GM12801 (cell line): ENCODE data around the gene KRT20.

Source experiments
- CTCF ChIP-seq: IDR thresholded peaks from one replicate; pipeline ENCODE4 v1.5.1; 2011; ENCODE audit warnings: control low read depth; ENCODE audit not compliant: insufficient read length; ENCODE audit errors: extremely low read depth

The KRT20 gene

GRCh38 chr17:40906613-40907012 lies 21.6 kb upstream of the KRT20 start:
- TF ChIP-seq CTCF: no peak

- no peak for TF ChIP-seq CTCF
Observed at GRCh38 chr17:40905370-40905769, 20.3 kb upstream of the KRT20 start.

GRCh38 chr17:40903129-40903847 lies 18.2 kb upstream of the KRT20 start:
- TF ChIP-seq CTCF: no peak

- TF ChIP-seq CTCF: no peak
Observed at GRCh38 chr17:40902498-40902897, 17.5 kb upstream of the KRT20 start.

- no peak for TF ChIP-seq CTCF
Observed at GRCh38 chr17:40901981-40902474, 17.0 kb upstream of the KRT20 start.

- TF ChIP-seq CTCF: no peak
Observed at GRCh38 chr17:40900809-40901356, 15.8 kb upstream of the KRT20 start.

- TF ChIP-seq CTCF: no peak
Observed at GRCh38 chr17:40896916-40897455, 11.9 kb upstream of the KRT20 start.
